Spleen (tissue), 7 donors: ENCODE results near the gene CERS5.

Experiments
- POLR2A ChIP-seq, 3 donors: fragments of 450-650 bp; IDR thresholded peaks; one replicate each; pipeline ENCODE4 v1.5.1; 2017; ENCODE audit warnings: antibody characterized with exemption in 3 of 3, mild to moderate bottlenecking in 1 of 3
- POLR2AphosphoS5 ChIP-seq, 3 donors: sonication (generic); formaldehyde crosslinking; IDR thresholded peaks; one replicate each; pipeline ENCODE4 v1.5.1; 2017; ENCODE audit warnings: antibody characterized with exemption in 3 of 3
- TF ChIP-seq, protein P1 (sequence below), 11 experiments: fragments of 200-600 bp in 7 of 11; fragments of 450-650 bp in 4 of 11; sonication (generic) in 4 of 11; IDR thresholded peaks in 8 of 11; conservative IDR thresholded peaks in 3 of 11; 1 replicate in 7 of 11; 2 replicates in 4 of 11; pipeline versions ENCODE4 v1.4.0 to v1.8.0; 2016 to 2021; ENCODE audit warnings: antibody characterized with exemption in 11 of 11, inconsistent platforms in 4 of 11, mild to moderate bottlenecking in 1 of 11
- donor health status: DM: no; HTN: no; CAD: no; lungs with moderate emphysema.
- donor health status: DM: no; HTN: no; CAD: no.
- donor health status: DM: no; HTN: no; CAD: no.

DNA sequence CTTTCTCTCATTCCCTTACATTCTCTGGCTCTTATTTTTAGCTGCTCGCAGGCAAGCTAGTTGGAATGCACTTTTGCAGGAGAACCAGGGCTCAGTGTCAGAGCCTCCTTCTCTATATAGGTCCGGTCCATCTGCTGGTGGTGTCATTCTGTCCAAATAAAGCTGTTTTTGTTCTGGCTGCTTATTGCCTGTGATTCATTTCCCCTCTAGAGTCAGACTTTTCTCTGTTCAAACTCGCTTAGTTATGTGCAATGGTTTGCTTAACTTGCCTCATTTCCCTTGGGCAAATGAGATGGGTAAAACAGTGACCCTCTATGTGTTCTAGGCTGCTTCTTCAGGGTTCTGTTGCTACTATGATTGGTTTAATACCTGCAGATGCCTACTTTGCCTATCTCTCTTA lies 79.2 kb downstream of the CERS5 start:
- TF ChIP-seq, protein P1, sequence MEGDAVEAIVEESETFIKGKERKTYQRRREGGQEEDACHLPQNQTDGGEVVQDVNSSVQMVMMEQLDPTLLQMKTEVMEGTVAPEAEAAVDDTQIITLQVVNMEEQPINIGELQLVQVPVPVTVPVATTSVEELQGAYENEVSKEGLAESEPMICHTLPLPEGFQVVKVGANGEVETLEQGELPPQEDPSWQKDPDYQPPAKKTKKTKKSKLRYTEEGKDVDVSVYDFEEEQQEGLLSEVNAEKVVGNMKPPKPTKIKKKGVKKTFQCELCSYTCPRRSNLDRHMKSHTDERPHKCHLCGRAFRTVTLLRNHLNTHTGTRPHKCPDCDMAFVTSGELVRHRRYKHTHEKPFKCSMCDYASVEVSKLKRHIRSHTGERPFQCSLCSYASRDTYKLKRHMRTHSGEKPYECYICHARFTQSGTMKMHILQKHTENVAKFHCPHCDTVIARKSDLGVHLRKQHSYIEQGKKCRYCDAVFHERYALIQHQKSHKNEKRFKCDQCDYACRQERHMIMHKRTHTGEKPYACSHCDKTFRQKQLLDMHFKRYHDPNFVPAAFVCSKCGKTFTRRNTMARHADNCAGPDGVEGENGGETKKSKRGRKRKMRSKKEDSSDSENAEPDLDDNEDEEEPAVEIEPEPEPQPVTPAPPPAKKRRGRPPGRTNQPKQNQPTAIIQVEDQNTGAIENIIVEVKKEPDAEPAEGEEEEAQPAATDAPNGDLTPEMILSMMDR (IDR thresholded peaks at IDR 0.05 in 8 of 11, conservative IDR thresholded peaks at IDR 0.05 in 3 of 11): no peak
- TF ChIP-seq POLR2AphosphoS5 (IDR thresholded peaks at IDR 0.05) (no peak), POLR2A (IDR thresholded peaks at IDR 0.05) (no peak)
